ELR (cell line): ENCODE data around the gene SUB1.
"Not testable (repeated sequence)": the region's sequence is repeated elsewhere in the genome, so short reads cannot be mapped to it uniquely, and the experiment has no call there.

ENCODE experiments used
- DNase-seq: peaks from one replicate; pipeline ENCODE4 v3.0.0-alpha.2; 2015; ENCODE audit warnings: low read depth

SUB1 gene

DNA sequence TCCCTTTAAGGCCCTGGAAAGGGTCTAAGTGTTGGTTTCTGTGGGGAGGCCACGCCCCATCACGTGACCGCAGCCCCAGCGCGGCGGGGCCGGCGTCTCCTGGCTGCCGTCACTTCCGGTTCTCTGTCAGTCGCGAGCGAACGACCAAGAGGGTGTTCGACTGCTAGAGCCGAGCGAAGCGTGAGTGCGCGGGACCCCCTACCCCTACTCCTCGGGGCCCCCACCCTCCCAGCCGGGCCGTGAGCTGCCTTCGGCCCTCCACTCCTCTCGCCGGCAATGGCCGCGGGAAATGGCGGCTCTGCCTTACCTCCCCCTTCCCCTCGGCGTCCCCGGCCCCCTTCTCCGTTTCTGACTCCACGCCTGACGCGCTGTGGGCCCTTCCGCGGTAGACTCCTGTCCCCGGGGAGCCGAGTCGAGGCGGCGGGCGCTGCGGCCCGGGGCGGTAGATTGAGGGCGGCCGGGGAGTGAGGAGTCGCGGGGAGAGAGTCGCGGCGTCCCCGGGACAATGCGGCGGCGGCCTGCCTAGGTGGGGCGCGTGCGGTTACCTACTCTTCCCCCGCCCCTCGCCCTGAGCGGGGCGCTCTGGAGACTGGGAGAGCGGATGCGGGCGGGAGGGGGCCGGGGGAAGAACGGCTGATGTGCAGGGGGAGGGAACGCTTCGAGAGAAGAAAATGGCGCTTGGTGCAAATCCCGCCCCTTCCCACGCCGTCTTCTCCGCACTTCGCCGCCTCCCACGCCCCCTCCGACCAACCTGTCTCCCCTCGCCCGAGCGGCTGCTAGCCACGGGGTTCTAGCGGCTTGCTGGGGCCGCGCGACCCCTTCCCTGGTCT, at the start of gene SUB1:
Gene SUB1, plus strand, starts transcription at position 112 of the 830 bp plus-strand sequence. CDS start 2,956 bp downstream, outside the sequence.
- DNase-seq: peak; percentile 93

DNA sequence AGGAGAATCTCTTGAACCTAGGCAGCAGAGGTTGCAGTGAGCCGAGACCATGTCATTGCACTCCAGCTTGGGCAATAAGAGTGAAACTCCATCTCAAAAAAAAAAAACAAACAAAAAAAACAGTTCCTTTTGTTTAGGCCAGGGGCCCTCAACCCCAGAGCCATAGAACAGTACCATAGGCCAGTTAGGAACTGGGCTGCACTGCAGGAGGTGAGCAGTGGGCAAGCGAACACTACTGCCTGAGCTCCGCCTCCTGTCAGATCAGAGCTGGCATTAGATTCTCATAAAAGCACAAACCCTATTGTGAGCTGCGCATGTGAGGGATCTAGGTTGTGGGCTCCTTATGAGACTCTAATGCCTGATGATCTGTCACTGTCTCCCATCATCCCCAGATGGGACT, 49.1 kb upstream of the SUB1 start:
- DNase-seq: no peak

DNA sequence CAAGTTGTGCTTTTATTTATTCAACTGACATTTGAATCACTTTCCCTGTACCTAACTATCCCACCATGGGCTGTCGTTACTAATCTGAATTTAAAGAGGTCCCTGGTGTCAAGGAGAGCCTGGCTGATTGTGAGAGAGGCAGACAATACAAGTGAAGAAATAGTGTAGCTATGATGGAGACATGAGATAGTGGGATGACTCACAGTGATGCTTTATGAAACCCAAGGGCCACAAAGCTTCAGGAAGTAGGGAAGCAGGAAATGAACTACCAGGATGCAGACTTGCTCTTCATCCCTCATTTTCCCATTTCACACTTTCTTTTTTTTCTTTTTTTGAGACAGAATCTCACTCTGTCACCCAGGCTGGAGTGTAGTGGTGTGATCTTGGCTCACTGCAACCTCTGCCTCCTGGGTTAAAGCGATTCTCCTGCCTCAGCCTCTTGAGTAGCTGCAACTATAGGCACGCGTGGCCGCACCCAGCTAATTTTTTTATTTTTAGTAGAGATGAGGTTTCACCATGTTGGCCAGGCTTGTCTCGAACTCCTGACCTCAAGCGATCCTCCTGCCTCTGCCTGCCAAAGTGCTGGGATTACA, 47.8 kb upstream of the SUB1 start:
- DNase-seq: peak; percentile 89

DNA sequence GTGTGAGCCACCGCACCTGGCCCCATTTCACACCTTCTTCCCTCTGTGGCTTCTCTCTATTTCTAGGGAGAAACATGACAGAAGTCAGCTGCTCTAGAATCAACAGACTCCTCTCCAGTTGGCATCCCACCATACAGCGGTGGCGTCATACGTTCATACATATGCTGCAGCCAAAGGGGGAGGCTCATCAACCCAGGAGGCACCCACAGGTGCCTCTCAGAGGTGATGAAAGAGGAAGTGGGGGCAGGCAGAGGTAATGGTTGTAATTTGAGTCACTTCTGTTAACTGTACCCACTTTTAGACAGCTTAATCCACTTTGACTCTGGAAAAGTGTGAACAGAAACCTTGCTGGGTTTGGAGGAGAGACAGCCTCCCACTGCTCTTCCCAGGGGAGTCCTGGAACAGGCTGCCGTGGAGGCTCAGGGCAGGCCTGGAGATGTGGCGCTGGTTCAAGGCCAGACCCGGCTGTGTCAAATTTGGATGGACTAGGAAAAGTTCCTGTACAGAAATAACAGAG, 47.3 kb upstream of the SUB1 start:
- DNase-seq: no peak

DNA sequence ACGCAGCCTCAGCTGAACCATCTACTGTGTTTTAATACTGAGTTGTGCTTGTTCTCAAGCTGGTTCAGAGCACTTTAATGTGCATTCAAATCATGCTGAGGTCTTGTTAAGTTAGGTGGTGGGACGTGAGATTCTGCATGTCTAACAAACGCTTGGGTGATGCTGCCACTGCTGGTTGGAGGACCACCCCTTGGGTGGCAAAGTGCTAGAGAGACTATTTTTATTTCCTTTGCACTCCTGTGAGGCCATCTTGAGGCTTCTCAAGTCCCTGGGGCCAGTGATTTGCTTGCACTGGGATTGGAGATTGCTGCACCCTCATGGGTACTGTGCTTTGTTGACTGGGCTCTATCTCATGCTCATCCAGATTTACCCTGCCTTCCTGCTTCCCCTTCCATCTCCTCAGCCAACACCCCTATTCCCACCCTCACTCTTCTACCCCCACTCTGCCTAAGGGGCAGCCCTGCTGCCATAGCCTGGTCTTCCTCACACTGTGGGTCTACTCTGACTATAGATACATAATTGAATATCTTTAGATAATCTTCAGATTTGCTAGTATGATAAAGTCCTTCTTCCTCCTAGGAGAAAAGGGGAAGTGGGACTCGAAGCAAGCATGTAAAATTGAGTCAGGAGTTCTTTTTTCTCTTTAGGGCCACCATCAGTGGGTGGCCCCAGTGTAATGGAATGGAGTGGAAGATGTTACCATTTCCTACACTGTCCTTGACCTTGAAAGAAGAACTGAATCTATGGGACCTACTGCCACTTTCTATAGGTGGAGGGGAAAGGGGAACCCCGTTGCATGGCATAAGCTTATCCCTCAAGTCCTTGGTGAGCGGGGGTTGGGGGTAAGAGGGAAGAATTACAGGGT, 45.1 kb upstream of the SUB1 start:
- DNase-seq: no peak

DNA sequence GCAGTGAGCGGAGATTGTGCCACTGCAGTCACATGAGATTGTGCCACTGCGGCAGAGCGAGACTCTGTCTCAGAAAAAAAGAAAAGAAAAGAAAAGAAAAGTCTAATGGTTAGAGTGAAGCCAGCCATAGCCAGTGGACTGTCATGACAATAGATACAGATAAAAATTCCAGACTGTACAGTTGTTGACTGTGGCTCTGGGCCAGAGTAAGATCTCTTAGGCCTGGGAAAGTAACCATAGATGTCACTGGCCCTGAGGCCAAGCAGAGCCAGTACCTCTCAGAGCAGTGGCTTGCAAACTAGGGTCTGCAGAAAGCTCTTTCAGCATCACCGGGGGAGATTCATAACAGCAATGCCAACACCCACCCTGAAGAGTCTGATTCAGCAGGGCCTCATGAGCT, 44.1 kb upstream of the SUB1 start:
- no peak for DNase-seq

DNA sequence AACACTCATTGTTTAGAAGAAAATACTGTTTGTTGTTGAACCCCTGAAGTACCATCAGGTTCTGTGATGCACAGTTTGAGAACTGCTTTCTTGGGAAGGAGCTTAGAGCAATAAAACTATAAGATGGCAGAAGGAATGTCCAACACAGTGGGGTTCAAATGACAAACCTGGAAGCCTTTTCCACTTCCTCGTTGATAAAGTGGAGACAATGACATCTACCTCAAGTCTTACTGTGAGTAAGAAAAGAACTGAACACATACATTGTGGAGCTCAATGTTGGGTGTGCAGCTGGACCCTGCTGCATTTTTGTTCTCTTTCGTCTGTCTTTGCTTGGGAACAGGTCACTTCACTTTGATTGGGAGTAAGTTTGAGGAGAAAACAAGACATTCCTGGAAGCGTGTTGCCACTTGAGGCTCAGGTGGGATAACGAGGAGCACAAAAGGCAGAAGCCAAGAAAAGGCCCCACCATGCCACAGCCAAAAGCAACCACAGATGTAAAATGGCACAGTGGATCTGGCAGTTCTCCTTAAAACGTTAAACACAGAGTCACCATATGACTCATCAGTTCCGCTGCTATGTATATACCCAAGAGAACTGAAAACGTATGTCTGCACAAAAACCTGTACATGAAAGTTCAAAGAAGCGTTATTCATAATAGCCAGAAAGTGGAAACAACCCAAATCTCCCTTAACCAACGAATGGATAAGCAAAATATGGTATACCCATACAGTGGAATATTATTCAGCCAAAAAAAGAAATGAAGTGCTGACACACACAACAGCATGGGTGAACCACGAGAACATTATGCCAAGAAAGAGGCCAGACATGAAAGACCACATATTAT, 42.9 kb upstream of the SUB1 start:
- peak; percentile 83 for DNase-seq

DNA sequence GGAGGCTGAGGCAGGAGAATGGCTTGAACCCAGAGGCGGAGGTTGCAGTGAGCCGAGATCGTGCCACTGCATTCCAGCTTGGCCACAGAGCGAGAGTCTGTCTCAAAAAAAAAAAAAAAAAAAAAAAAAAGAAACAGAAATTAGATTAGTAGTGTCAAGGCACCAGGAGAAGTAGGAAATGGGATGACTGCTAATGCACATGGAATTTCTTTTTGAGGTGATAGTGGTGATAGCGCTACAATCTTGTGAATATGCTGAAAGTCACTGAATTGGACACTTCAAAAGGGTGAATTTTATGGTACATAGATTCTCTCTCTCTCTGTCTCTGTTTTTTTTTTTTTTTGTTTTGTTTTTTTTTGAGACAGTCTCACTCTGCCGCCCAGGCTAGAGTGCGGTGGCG, 42.1 kb upstream of the SUB1 start:
- DNase-seq: peak; percentile 55

DNA sequence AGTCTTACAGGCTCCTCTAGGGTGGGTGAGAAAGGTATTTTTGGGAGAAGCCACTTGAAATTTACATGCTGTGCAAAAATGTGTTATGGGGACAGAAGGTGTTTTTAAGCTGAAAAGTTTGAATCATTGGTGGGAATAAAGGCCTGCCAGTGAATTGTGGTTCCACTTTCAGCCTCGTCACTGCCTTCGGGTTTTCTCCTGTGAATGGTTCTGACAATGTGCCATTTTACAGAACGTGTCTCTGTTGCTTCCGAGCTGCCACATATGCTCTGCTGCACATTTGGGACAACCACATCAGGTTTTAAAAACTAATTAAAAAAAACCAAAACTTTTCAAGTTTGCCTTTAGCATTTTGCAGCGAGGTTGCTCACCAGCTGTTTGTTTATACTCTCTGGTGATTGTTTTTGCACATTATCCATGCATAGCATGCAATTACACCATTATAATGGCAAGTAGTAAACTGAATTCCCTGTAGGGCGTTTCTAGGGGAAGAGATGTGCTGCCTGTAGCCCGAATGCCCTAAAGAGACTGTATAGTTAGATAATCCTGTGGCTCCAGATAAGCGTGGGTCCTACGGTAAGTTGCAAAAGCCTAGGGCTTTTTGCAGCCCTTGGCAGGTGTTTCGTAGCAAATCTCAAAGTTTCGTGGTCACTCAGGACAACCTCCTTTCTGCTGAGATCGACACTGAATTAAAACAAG, 40.1 kb upstream of the SUB1 start:
- no peak for DNase-seq

DNA sequence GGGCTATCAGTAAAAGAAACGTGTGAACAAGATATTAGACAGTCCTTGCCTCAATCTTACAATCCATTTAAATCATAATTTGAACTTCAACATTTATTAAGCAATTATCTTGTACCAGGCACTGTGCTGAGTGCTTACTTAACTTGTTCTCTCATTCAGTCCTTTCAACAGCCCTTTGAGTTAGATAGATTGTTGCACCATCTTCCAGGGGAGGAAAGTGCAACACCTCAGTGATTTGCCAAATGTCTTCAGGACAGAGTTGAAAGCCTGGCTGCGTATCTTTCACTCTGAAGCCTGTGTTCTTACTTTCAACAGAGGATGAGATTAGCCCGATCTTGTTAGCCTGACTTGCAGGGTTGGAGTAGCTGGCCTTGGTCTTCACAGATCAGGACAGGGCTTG, 34.2 kb upstream of the SUB1 start:
- no peak for DNase-seq

DNA sequence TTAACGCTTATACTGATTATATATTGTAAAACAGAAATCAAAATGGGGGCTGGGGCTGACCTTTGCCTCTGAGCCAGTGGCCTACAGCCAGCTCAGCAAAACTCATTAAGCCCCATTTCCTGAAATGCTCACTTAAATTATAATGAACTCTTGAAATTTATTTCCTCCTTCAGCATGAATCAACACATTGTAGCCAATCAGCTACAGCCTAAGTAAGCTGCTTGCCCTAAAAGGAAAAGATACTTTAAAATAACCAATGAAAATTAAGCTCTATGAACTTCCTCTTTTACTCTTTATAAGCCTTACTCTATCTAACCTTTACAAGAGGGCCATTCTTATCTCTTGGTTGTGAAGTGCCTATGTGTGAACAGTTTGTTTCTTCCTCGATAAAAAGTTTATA, 33.5 kb upstream of the SUB1 start:
- DNase-seq: no peak

DNA sequence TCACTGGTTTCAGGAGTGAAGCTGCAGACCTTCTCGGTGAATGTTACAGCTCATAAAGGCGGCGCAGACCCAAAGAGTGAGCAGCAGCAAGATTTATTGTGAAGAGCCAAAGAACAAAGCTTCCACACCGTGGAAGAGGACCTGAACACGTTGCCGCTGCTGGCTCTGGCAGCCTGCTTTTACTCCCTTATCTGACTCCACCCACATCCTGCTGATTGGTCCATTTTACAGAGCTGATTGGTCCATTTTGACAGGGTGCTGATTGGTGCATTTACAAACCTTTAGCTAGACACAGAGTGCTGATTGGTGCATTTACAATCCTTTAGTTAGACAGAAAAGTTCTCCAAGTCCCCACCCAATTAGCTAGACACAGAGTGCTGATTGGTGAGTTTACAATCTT, 32.9 kb upstream of the SUB1 start:
- not testable (repeated sequence) for DNase-seq

DNA sequence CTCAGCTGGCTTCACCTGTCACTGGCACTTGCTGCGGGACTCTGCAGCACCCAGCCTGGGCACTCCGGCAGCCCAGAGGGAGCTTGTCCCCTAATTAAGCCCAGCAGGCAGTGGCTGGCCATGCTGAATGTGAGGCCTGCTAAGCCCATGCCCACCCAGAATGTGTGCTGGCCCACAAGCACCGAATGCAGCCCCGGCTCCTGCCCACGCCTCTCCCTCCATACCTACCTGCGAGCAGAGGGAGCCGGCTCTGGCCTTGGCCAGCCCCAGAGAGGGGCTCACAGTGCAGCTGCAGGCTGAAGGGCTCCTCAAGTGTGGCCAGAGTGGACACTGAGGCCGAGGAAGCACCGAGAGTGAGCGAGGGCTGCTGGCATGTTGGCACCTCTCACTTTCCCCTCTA, 32.4 kb upstream of the SUB1 start:
- DNase-seq: no peak

DNA sequence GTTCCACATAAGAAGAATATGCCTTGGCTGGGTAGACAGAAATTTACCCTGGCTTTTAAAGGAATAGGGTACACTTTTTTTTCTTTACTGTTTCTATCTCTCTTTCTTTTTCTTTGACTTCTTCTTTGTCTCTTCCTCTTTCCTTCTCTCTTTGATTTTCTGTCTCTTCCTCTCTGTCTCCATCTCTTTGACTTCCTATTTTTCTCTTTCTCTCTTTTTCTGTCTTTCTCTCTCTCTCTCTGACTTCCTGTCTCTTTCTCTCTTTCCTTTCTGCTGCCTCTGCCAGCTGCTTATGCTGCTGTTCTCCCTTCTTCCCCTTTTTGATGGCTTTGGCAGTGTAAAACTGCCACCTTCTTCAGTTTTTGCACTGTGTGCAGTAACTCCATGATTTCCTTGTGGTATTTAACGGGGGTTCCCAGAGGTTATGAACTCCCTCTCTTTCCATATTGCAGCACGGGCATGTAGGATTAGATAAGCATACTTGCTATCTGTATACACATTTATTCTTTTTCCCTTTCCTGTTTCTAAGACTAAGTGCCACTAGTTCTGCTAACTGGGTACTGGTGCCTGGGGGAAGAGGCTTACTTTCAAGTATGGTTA, 31.1 kb upstream of the SUB1 start:
- DNase-seq: not testable (repeated sequence)

DNA sequence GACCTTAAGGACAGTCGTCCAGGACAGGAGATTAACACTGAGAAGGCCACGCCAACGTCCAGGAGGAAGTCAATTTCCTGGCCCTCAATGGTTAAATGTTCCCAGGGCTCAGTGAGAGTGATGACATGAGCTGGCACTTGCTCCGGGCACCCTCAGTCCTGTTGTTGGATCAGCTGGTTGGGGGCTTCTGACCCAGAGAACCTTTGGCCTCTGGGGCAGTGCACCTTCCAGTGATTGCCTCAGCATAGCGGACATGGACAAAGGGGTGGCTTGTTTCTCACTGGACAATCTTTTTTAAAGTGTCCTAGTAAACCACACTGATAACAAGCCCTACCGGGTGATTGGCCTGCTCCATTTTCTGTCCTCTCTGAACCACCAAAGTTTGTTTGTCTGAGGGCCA, 28.8 kb upstream of the SUB1 start:
- not testable (repeated sequence) for DNase-seq

DNA sequence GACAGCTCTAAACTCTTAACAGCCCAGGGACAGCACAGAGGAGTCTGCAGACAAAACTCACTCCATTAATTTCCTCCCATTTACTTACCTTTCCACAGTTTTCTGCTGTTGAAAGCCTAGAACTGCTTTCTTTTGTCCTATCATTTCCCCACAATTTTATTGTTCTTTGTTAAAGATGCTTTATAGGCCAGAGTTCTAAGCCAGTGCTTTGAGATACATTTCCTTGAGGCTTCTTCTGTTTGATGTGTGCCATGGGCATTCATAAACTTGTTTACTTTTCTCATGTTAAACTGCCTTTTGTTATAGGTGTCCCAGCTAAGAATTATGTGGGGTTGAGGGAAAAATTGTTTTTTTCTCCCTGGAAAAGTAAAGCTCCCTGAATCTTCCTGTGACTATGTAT, 25.9 kb upstream of the SUB1 start:
- DNase-seq: no peak

DNA sequence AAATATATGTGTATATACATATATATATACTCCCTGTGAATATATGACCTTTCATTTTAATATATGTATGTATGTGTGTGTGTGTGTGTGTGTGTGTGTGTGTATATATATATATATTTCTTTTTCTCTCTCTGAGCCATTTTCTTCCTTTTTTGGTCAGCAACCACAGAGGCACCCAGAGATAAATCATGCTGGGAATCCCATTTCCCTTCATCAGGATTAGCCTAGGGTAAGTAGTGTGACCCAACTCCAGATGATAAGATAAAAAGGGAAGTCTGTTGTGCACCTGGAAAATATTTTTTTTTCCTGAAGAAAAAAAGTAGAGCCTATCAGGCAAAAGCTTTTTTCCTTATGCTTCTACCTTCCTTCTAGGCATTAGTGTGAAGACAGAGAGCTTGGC, 25.4 kb upstream of the SUB1 start:
- DNase-seq: no peak

DNA sequence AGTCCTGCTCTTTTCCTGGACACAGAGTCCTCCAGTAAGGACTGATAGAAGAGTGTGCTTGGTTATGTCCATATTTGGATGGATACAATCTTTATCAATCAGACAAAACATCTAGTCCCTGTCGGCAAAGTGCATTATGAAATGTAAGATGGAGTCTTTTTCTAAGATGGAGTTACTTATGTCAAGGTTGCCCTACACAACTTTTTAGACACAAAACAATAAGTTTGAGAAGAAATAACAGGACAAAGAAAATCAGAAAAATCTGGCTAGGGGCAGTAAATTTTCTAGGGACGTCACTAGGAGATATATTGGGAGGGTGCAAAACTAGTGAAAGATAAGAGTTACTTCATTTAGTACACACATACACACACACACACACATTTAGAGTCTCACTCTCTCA, 23.3 kb upstream of the SUB1 start:
- DNase-seq: no peak

DNA sequence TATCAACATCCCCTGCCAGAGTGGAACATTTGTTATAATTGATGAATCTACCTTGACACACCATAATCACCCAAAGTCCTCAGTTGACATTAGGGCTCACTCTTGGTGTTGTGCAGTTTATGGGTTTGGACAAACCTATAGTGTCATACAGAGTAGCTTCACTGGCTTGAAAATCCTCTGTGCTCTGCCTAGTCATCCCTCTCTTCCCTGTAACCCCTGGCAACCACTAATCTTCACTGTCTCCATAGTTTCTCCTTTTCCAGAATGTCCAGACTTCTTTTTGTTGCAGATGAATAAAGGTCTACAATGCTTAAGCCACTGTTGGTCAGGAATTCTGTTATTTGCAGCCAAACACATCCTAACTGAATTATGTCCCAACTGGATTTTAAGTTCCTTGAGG, 22.5 kb upstream of the SUB1 start:
- no peak for DNase-seq

DNA sequence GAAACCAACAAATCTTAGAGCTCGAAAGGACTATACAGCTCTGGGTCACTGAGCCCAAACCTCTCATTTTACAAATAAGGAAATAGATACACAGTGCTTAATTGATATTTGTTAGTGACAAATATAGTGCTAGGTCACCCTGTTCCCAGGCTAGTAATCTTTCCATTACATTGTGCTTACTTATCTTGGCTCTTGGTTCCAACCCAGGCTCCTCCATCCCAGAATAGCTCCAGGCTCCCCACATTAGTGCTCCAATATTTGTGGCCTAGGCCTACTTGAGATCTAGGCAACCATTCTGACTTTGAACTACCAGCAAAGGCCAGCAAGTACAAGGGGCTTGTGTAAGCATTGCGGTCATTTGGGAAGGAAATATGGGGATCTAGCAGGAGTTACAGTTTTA, 21.7 kb upstream of the SUB1 start:
- no peak for DNase-seq

DNA sequence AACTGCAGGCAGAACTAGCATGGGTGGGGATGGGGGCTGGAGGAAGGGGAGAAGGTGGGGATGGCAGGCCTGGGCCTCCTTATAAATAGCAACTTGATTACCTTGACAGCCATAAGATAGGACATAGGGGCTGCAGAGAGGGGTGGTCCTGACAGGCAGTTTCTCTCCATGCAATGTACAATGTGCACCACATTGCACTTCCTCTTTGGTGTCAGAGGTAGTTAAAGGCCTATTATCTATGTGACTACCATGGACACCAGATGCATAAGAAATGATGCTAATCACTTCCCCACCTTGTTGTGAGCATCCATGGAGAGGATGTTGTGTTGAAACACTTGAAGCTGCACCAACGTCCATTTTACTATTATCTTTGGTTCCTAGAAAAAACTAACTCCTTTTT, 20.2 kb upstream of the SUB1 start:
- DNase-seq: no peak
